ENCODE results near the gene TMPRSS15.

The TMPRSS15 gene

DNA sequence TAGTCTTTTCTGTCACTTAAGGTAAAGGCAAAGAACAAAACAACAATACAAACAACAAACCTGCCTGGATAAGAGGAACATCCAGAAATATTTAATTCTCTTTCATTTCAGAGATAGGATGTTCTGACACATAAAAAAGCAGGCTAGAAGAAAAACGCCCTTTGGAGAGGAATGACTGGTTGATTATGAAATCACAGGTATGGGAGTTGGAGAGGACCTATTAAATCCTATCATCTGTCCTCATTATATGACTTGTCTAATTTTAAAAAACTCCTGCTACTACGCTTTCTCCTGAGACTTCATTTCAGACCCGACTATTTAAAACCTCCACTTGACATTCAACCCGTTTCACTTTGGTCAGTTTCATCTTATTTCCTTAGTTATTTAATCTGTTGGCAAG lies 54.1 kb downstream of the TMPRSS15 start:
- DNase-seq (ENCODE audit: low read depth, low spot score), result no peak

DNA sequence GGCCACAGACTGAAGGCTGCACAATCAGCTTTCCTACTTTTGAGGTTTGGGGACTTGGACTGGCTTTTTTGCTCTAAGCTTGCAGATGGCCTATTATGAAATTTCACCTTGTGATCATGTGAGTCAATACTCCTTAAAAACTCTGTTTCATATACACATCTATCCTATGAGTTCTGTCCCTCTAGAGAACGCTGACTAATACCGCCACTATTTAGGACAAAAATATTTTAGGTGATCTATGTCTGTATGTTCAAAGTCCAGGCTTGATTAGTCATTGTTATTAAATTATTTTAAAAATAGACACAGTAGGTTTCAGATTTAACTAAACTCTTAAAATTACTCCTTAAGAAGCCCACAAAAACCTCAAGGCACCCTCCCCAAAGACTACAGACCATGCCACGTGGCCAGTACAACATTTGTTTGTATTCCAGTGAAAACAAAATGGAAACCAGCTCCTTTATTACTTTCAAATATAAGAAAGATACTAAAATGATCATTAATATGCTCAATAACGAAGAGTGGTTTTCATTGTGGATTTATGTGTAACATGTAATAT lies 63.1 kb downstream of the TMPRSS15 start:
- DNase-seq (ENCODE audit: low read depth, low spot score), result no peak

DNA sequence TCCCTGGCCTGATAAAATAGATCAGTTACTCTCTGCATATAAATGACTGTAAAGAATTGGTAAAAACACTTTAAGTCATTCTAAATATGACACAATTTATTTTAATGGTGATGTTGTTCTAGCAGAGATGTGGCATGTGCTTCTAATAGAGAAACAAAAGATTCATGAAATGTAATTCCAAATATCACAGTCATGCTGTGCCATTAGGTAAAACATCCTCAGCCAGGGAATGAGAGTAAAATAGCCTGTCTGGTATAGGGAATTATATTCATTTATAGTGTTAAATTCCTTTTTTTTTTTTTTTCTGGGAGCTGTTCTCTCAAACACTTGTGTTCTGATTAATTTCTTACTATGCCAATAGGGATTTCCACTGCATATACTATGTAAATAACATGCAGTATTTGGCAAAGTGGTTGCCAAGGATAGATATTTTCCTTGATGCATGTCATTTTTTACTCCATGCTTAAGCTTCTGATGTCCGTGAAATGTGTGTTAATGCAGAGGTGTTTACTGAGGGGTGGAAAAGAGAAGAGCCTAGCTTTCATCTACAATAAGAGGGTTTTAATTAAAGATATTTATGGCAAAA lies 67.8 kb downstream of the TMPRSS15 start:
- no peak for DNase-seq (ENCODE audit: low read depth, low spot score)

DNA sequence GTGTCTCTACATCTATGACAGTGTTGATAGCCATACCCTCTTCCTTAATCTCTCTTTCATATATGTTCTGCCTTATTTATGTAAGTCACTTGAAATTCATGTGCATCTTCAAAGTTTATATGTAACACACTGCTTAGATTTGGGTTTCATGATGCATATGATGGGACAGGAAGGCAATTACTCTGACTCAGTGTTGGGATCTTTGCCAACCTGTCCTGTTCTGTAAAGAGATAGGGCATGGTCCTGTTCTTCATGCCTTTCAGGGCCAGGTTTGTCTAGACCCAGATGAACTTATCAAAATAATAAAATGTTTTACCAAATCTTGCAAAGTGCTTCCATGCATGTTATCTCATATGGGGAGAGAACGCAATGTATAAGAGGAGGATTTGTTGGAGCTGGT lies 69.5 kb downstream of the TMPRSS15 start:
- no peak for DNase-seq (ENCODE audit: low read depth, low spot score)

DNA sequence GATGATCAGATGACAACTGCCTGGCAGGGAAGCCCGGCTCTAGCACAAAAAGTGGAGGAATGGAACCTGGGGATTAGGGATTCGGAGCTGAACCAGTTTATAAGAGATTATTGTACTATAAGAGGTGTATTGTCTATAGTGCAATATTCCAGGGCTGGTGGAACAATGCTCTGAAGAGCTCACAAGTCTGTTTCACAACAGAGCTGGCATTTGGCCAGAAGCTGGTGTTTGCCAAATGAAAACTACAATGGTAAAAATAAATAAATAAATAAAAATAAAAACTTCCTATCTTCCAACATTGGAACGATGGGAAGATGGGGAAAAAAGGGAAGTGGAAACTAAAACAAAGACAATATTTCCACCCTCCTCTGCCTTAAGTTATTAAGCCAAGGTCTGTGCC lies 85.4 kb downstream of the TMPRSS15 start:
- DNase-seq (ENCODE audit: low read depth, low spot score), result no peak

DNA sequence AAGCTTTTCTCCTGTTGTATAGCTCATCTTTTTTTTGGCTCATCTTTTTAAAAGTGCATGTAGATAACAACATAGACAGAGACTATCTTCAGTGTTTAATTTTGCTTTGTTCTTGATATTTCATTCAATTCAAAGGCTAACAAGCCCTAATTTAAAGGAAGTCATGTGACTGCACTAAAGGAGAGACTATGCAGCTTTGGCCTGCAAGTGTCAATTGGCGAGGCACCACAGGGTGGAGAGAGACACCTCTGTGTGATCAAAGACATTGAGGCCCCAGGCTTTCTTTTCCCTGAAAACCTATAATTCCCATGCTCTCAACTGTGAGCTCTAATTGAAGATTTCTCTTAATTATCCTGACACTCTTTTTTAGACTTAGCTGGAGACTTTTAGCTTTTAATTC lies 105.4 kb downstream of the TMPRSS15 start:
- DNase-seq (ENCODE audit: low read depth, low spot score), result no peak

DNA sequence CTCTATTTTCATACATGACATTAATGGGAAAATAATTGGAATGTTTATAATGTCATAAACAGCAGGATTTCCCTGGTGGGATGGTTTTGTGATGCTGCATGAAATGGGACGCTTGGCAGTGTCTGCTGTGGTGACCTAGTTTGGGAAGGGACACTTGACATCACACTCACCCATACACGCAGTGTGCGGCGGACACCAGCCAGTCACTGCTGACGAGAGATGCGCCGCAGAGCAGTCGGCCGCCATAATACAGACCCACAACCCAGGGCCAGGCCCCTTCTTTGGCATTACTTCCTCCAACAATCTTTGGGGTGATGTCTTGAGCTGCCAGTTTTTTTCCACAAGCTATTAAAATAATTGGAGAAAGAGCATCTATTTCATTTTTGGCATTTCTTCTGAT lies 109.5 kb downstream of the TMPRSS15 start:
- DNase-seq (ENCODE audit: low read depth, low spot score), result no peak

DNA sequence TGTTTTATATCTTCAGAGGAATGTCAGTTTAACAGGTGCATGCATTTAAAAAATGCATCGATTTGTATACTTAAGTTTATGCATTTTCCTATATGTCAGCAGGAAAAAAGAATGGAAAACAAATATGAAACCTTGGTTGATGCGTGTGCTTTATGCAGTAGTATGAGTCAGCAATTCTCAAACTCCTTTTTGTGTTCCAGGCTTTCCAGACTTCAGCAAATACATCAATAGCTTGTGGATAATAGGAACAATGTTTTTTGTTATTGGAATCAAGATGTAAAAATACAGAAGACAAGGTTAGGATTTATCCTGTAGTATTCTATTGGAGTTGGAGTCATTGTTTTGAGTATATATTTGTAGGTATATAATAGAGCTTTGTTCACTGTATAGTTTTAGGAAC lies 113.7 kb downstream of the TMPRSS15 start:
- no peak for DNase-seq (ENCODE audit: low read depth, low spot score)

DNA sequence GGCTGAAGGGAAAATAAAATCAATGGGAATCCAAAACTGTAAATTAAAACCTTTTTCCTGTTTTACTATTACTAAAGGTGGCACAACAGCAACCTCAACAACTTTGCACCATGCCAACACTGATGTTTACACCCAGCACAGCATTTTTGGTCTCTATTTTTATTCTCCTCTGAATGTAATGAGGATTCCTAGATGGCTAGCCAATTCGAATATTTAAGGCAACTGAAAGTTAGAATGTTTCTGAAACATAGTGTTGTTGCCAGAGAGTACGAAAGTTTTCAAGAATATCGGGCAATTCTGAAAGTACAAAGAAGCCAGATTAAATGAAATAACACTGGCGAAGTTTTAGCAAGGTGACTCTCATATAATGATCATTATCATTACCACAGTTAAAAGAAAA lies 118.2 kb downstream of the TMPRSS15 start:
- no peak for DNase-seq (ENCODE audit: low read depth, low spot score)

DNA sequence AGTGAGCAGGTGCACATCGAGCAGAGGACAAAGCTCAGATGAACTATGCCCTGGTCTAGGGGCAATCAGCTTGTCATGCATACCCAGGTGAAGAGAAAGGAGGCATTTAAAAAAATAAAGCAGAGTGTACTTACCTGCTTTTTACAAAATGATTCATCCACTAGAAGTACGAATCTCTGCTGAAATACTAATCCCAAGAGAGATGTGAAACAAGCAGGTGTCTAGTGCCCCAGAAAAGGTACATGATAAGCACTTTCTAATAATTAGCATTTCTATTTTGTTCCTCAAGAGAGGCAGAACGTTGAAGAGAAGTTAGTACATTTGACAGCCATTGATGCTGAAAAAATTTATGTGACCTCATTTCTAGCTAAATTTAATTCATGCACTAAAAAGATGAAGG lies 127.8 kb downstream of the TMPRSS15 start:
- DNase-seq (ENCODE audit: low read depth, low spot score), result no peak

DNA sequence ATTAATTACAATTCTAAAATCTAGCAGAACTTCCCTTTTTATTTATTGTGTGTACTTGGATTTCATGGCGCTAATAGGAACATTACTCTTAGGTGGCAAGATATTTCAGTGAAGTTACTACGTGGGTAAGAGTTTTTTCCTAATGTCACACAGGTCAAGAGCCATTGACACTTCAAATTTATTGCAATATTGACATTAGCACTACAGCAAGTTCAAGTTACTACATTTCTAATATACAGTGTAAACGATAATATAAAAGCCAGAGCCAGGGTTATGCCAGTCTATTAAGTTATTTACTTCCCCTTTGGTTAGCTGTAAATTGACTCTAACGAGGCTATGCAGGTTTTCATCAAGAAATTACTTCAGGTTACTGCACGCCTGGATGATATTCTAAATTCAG lies 129.2 kb downstream of the TMPRSS15 start:
- no peak for DNase-seq (ENCODE audit: low read depth, low spot score)

DNA sequence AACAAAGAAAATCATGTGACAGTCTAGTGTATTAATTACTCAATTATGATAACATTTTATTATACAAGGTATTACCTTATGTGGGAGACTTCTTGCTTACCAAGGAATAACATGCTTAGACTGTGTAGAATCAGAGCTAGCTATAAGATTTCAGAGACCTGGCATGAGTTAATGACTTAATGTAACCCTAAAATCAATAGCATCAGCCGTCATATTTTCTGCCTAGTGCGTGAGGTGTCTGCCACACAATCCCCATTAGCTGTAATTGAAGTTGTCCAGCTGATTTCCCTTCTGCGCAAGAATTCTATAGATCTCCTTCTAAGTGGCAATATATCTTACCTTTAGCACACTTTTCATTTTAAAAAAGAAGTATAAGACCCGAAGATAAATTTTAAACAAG lies 130.2 kb downstream of the TMPRSS15 start:
- DNase-seq (ENCODE audit: low read depth, low spot score), result no peak

DNA sequence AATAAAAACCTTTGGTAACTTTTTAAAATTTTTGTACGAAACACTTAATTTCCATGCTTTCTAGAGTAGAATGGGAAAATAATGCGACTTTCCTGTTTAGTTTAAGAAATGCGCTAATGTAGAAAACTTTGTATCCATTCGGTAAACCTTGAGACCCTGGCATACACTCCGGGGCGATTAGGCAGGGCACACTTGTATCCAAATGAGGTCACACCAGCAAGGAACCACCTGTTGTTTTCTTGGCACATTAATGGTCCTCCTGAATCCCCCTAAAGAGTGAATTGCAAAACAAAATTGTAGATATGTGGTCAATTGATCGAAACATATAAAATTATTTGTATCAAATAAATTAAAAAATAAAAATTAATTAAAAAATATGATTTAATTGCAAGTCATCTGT lies 133.7 kb downstream of the TMPRSS15 start:
- DNase-seq (ENCODE audit: low read depth, low spot score), result no peak

DNA sequence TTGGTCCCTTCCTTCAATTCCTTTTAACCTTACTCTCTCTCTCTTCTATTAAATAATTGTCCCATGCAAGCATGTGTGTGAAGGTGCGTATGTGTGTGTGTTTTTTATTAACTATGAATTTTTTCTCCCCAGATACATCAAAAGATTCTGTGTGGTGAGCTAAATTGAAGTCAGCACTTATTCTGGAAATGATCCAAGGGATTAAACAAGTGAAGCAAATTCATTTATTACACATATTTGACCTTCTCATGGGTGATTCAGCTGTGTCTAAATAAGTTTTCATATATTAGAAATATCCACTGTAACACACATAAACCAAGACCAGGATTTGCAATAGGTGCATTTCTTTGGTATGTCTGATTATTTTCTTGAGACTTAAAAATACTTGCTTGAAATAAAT lies 134.7 kb downstream of the TMPRSS15 start:
- no peak for DNase-seq (ENCODE audit: low read depth, low spot score)

DNA sequence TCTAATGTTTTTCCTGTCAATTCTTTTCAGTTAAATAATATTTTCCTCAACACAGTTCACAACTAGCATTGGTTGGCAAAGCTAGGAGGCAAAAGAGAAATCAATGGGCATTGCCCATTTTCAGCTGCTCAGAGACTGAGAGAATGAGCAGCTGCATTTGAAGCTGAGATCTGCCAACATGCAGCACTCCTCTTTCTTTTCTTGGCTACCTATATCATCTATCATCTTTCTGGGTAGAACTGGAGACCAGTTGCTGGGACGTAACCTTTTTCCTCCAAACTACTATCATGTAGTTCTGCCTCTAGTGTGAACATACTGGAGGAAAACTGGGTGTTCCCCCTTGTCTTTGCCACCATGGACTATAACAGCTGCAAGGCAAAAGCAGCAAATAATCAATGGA lies 136.1 kb downstream of the TMPRSS15 start:
- no peak for DNase-seq (ENCODE audit: low read depth, low spot score)

DNA sequence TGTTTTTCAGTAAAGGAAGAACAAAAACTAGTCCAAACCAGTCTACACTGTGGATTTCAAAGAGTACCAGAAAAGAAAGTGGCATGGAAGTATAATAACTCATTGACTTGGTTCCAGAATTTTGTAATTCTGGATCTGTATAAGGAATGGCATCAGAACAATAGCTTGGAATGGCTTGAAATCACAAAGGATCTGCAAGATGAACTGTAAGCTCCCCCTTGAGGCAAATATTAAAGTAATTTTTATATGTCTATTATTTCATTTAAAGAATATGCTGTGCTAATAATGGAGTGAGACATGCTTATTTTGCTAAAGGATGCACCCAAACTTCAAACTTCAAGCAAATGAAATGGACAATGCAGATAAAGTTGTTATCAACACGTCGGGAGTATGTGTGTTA lies 137.6 kb downstream of the TMPRSS15 start:
- no peak for DNase-seq (ENCODE audit: low read depth, low spot score)

DNA sequence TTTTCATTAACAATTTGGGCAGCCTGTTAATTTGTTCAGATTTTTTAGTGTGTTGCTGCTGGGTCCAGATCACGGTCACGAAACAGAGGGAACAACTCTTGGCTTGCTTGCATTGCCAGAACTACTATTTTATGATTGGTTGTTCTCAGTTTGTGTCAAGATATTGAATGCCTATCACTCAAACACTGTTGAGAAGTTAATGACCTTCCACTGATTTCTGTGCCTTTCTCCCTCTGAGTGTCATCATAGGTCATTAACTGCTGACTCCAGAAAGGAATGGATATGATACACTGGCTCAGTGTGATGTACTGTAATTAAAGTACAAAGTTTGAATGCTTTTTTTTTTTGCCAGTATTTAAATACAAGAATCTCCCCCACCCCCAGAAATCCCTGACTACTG lies 149.8 kb downstream of the TMPRSS15 start:
- no peak for DNase-seq (ENCODE audit: low read depth, low spot score)

DNA sequence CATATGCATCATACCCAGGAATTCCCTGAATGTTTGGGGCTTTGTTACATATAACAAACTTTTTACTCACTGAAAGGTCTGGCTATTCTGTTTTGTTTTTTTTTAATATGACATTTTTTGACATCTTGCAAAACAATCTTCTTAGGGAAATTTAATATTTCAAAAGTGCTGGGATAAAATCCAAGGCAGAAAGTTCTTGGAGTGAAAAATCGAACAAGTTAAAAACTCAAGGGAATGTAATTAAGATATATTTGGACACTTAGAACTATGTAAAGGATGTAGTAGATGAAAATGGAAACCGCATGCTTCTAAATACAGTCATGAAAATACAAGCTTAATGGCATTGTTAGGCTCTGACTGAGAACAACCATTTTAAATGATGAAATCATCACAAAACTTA lies 150.4 kb downstream of the TMPRSS15 start:
- no peak for DNase-seq (ENCODE audit: low read depth, low spot score)

DNA sequence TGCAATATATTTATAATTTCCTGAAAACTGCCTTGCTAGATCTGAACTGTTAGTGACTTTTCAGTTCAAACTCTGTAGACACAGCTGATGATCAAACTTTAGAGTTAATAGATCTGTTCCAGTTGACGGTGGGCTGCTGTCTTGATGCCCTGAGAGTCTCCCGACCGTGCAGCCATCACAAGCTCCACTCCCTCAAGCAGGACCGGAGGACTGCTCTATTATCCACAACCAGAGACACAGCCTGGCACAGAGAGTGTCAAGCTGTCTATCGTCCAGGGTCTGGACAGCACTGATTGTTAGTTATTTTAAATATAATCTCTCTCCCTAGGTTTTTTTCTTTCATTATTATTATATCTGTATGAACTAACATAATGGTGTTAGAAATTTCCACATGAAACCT lies 150.9 kb downstream of the TMPRSS15 start:
- no peak for DNase-seq (ENCODE audit: low read depth, low spot score)

DNA sequence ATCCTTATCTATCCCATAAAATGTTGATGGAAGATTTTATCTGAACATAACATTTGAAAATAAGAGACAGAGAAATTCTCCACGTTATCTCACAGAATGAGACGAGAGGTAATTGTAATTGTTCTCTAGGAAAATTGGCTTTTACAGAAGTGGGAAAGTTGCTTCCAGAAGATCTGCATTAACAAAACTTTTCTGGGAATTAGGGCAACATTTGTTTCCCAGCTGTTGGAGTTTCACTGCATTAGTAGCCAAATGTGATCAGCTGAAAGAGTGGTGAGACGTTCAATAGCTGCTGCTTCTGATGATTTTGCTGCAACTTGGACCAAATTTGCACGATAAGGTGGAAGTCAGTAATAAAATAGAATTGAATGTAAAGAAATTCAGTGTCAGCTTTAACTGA lies 151.3 kb downstream of the TMPRSS15 start:
- no peak for DNase-seq (ENCODE audit: low read depth, low spot score)

DNA sequence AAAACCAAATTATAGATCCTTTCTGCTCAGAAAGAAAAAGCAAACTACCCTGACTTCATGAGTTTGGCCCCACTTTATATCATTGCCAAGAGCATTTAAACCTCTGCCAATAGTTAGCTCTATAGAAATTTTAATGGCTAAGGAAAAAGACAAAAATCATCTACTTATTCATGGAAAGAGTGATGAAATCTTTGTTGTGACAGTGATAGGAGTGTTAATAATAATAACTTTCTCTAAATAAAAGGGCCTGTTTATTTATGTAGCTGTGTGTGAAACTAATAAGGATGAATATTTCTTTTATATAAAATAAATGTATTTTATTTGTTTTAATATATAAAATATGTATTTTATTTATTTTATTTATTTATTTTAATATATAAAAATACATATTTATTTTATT lies 152.5 kb downstream of the TMPRSS15 start:
- no peak for DNase-seq (ENCODE audit: low read depth, low spot score)

DNA sequence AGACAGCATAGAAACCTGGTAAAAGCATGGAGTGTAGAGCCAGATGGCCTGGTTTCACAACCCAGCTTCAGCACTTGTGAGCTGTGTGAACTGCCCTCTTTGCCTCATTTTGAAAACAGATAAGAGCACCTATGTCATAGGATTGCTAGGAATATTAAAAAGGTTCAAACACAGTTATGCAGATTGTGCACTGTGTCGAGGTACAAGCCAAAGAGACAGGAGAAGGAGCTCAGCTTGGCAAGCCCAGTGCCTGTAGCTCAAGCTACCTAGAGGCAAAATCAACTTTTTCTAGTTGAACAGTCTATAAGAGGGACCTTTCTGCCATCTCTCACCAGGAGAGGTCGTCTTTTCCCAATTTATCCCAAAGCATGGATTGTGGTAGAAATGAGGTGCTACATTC lies 153.9 kb downstream of the TMPRSS15 start:
- no peak for DNase-seq (ENCODE audit: low read depth, low spot score)

DNA sequence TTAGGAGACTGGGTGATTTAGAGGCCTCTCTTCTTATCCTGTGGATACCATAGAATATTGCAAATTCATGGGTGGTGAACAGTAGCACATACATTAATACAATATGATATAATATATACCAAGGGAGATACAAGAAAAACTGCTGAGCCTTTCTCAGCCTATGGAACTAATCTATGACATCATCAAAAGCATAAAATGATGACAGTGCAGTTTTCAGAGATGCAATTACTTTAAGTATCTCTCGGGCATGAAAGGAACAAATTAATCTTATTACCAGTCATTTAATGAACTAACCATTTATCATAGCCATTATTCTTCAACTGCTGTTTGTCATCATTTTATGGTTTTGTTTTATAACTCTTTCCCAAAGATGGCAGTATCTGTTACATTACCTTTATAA lies 155.4 kb downstream of the TMPRSS15 start:
- no peak for DNase-seq (ENCODE audit: low read depth, low spot score)

DNA sequence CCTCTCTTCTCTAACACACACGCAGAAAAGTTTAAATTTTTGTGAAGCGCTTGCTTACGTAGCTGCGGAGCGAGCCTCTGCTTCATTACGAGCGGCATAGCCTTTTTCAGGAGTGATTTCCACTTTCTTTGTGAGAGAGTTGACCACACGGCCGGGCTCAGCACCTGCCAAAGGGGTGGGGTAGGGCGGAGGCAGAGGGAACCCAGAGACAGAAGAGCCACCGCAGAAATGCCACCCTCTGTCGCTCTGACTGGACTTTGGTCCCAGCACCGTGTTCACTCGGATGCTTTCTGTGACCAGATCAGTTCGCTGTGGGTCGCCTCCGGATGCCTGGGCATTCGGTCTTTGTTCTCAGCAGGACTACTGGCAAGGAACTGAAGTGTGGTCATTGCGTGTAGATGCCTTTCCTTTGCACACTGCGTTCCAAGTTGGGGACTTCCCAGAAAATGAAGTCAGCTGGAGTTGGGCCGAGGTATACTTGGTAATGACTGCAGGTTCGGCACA lies 158.1 kb downstream of the TMPRSS15 start:
- no peak for DNase-seq (ENCODE audit: low read depth, low spot score)

Measured in activated naive CD8-positive, alpha-beta T cell treated with anti-CD3 and anti-CD28 coated beads, Interleukin-2, amount 50 U/mL, for 16 hours (primary cell).